Measurements from ENCODE around the gene TNPO1. TPM values are rescaled to one million over a fixed set of nuclear protein-coding genes. Genes with fewer than 3 reads are reported as not detected.
"Not testable (repeated sequence)": the region's sequence is repeated elsewhere in the genome, so short reads cannot be mapped to it uniquely, and the experiment has no call there.

TNPO1 gene
- 150 and 188 TPM in 2 replicates for total RNA-seq (2014; rRNA removed; shearing (Covaris generic))

- peak; percentile 91 for DNase-seq (ENCODE audit: low read depth)
Observed at GRCh38 chr5:72816284-72817075, at the start of gene TNPO1. Gene TNPO1, plus strand, starts transcription at chr5:72816661. Its CDS starts 77 bp downstream, at chr5:72816738.

GRCh38 chr5:72767289-72768010, 49.0 kb upstream of the TNPO1 start:
- DNase-seq (ENCODE audit: low read depth), result peak; percentile 6

- DNase-seq (ENCODE audit: low read depth), result no peak
Observed at GRCh38 chr5:72770266-72770665, 46.2 kb upstream of the TNPO1 start.

GRCh38 chr5:72776684-72777083, 39.8 kb upstream of the TNPO1 start:
- no peak for DNase-seq (ENCODE audit: low read depth)

- no peak for DNase-seq (ENCODE audit: low read depth)
Observed at GRCh38 chr5:72779520-72779919, 36.9 kb upstream of the TNPO1 start.

- no peak for DNase-seq (ENCODE audit: low read depth)
Observed at GRCh38 chr5:72783354-72783753, 33.1 kb upstream of the TNPO1 start.

- DNase-seq (ENCODE audit: low read depth), result no peak
Observed at GRCh38 chr5:72784129-72784528, 32.3 kb upstream of the TNPO1 start.

GRCh38 chr5:72785801-72786200, 30.7 kb upstream of the TNPO1 start:
- no peak for DNase-seq (ENCODE audit: low read depth)

- no peak for DNase-seq (ENCODE audit: low read depth)
Observed at GRCh38 chr5:72786676-72787075, 29.8 kb upstream of the TNPO1 start.

- DNase-seq (ENCODE audit: low read depth), result peak; percentile 20
Observed at GRCh38 chr5:72788866-72789505, 27.5 kb upstream of the TNPO1 start.

GRCh38 chr5:72790186-72790585, 26.3 kb upstream of the TNPO1 start:
- peak; percentile 13 for DNase-seq (ENCODE audit: low read depth)

- DNase-seq (ENCODE audit: low read depth), result not testable (repeated sequence)
Observed at GRCh38 chr5:72792662-72793061, 23.8 kb upstream of the TNPO1 start.

- no peak for DNase-seq (ENCODE audit: low read depth)
Observed at GRCh38 chr5:72796001-72796400, 20.5 kb upstream of the TNPO1 start.

GRCh38 chr5:72799721-72800120, 16.7 kb upstream of the TNPO1 start:
- DNase-seq (ENCODE audit: low read depth), result peak; percentile 18

GRCh38 chr5:72808637-72809036, 7.8 kb upstream of the TNPO1 start:
- not testable (repeated sequence) for DNase-seq (ENCODE audit: low read depth)

- no peak for DNase-seq (ENCODE audit: low read depth)
Observed at GRCh38 chr5:72811849-72812248, 4.6 kb upstream of the TNPO1 start.

GRCh38 chr5:72812488-72812887, 4.0 kb upstream of the TNPO1 start:
- DNase-seq (ENCODE audit: low read depth), result no peak

GRCh38 chr5:72814104-72814503, 2.4 kb upstream of the TNPO1 start:
- no peak for DNase-seq (ENCODE audit: low read depth)

GRCh38 chr5:72814864-72815263, 1.6 kb upstream of the TNPO1 start:
- DNase-seq (ENCODE audit: low read depth), result no peak

- DNase-seq (ENCODE audit: low read depth), result peak; percentile 20
Observed at GRCh38 chr5:72815580-72816283, 729 bp upstream of the TNPO1 start.

GRCh38 chr5:72817076-72817481, 618 bp downstream of the TNPO1 start:
- DNase-seq (ENCODE audit: low read depth), result peak; percentile 61

All from M059J (cell line).